Lower leg skin (tissue), 3 donors: ENCODE results near the gene TRIM7.
"Not testable (repeated sequence)": the region's sequence is repeated elsewhere in the genome, so short reads cannot be mapped to it uniquely, and the experiment has no call there.

Experiments used
- POLR2A ChIP-seq, 2 donors: fragments of 450-650 bp; IDR thresholded peaks; one replicate each; pipeline ENCODE4 v1.6.1; 2016 to 2017; ENCODE audit warnings: antibody characterized with exemption in 2 of 2, mild to moderate bottlenecking in 1 of 2, moderate library complexity in 1 of 2
- TF ChIP-seq, protein P1 (sequence below), 3 donors: fragments of 450-650 bp; IDR thresholded peaks; one replicate each; pipeline ENCODE4 v1.5.1; 2016; ENCODE audit warnings: antibody characterized with exemption in 3 of 3, mild to moderate bottlenecking in 3 of 3, moderate library complexity in 2 of 3

DNA sequence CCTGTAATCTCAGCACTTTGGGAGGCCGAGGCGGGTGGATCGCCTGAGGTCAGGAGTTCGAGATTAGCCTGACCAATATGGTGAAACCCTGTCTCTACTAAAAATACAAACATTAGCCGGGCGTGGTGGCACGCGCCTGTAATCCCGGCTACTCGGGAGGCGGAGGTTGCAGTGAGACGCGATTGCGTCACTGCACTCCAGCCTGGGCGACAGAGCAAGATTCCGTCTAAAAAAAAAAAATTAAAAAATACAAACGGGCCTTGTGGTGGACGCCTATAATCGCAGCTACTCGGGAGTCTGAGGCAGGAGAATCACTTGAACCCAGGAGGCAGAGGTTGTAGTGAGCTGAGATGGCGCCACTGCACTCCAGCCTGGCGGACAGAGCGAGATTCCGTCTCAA is 4.0 kb upstream of the TRIM7 start:
- TF ChIP-seq, protein P1, sequence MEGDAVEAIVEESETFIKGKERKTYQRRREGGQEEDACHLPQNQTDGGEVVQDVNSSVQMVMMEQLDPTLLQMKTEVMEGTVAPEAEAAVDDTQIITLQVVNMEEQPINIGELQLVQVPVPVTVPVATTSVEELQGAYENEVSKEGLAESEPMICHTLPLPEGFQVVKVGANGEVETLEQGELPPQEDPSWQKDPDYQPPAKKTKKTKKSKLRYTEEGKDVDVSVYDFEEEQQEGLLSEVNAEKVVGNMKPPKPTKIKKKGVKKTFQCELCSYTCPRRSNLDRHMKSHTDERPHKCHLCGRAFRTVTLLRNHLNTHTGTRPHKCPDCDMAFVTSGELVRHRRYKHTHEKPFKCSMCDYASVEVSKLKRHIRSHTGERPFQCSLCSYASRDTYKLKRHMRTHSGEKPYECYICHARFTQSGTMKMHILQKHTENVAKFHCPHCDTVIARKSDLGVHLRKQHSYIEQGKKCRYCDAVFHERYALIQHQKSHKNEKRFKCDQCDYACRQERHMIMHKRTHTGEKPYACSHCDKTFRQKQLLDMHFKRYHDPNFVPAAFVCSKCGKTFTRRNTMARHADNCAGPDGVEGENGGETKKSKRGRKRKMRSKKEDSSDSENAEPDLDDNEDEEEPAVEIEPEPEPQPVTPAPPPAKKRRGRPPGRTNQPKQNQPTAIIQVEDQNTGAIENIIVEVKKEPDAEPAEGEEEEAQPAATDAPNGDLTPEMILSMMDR (IDR thresholded peaks at IDR 0.05), result not testable (repeated sequence)
- not testable (repeated sequence) for TF ChIP-seq POLR2A (IDR thresholded peaks at IDR 0.05)
